Trophoblast cell (in vitro differentiated cells and primary cell): ENCODE results near the gene SHMT1.

ENCODE experiments used
- DNase-seq, 2 donors: peaks; one replicate each; pipeline ENCODE4 v3.0.0-alpha.2; 2016
- H2AFZ ChIP-seq: 2 replicates; pipeline ENCODE4 v1.6.1; 2013; ENCODE audit warnings: low read length, moderate library complexity, mild to moderate bottlenecking; ENCODE audit not compliant: insufficient read depth, poor library complexity
- H2AK5ac ChIP-seq: 2 replicates; pipeline ENCODE4 v1.6.1; 2013; ENCODE audit warnings: mild to moderate bottlenecking, low read length
- H2BK120ac ChIP-seq: 2 replicates; pipeline ENCODE4 v1.6.1; 2013; ENCODE audit warnings: low read length, mild to moderate bottlenecking, moderate library complexity; ENCODE audit not compliant: insufficient read depth, poor library complexity
- H2BK12ac ChIP-seq: 2 replicates; pipeline ENCODE4 v1.6.1; 2013; ENCODE audit warnings: mild to moderate bottlenecking, low read length, moderate library complexity
- H2BK5ac ChIP-seq: 2 replicates; pipeline ENCODE4 v1.6.1; 2013; ENCODE audit warnings: low read length, low read depth, moderate library complexity, mild to moderate bottlenecking; ENCODE audit not compliant: poor library complexity
- H3K14ac ChIP-seq: 2 replicates; pipeline ENCODE4 v1.6.1; 2013; ENCODE audit warnings: mild to moderate bottlenecking, low read length
- H3K18ac ChIP-seq: 2 replicates; pipeline ENCODE4 v1.6.1; 2013; ENCODE audit warnings: mild to moderate bottlenecking, low read length
- H3K23ac ChIP-seq: 2 replicates; pipeline ENCODE4 v1.6.1; 2013; ENCODE audit warnings: low read length
- H3K27ac ChIP-seq: 2 replicates; pipeline ENCODE4 v1.5.1; 2013; ENCODE audit warnings: low read depth, mild to moderate bottlenecking, inconsistent platforms, low read length, moderate library complexity
- H3K27me3 ChIP-seq: 2 replicates; pipeline ENCODE4 v1.6.1; 2013; ENCODE audit warnings: inconsistent platforms, mild to moderate bottlenecking, low read length, moderate library complexity; ENCODE audit not compliant: insufficient read depth
- H3K36me3 ChIP-seq, 2 experiments: 1 replicate in 1 of 2; 2 replicates in 1 of 2; pipeline ENCODE4 v1.6.1; 2013; ENCODE audit warnings: low read length in 2 of 2, mild to moderate bottlenecking in 2 of 2, moderate library complexity in 1 of 2; ENCODE audit not compliant: insufficient read depth in 2 of 2, control insufficient read depth in 1 of 2
- H3K4ac ChIP-seq: 2 replicates; pipeline ENCODE4 v1.6.1; 2013; ENCODE audit warnings: low read depth, mild to moderate bottlenecking, low read length, moderate library complexity
- H3K4me1 ChIP-seq, 2 experiments: 1 replicate in 1 of 2; 2 replicates in 1 of 2; pipeline ENCODE4 v1.6.1; 2013; ENCODE audit warnings: low read length in 2 of 2, mild to moderate bottlenecking in 2 of 2, moderate library complexity in 1 of 2; ENCODE audit not compliant: insufficient read depth in 2 of 2, control insufficient read depth in 1 of 2
- H3K4me2 ChIP-seq: 2 replicates; pipeline ENCODE4 v1.6.1; 2013; ENCODE audit warnings: inconsistent platforms, mild to moderate bottlenecking, low read length, moderate library complexity
- H3K4me3 ChIP-seq: 2 replicates; pipeline ENCODE4 v1.5.1; 2013; ENCODE audit warnings: mild to moderate bottlenecking, low read depth, low read length, inconsistent platforms
- H3K79me1 ChIP-seq: one replicate; pipeline ENCODE4 v1.6.1; 2013; ENCODE audit warnings: low read length
- H3K79me2 ChIP-seq: 2 replicates; pipeline ENCODE4 v1.6.1; 2013; ENCODE audit warnings: low read length, mild to moderate bottlenecking; ENCODE audit not compliant: control insufficient read depth, insufficient read depth, poor library complexity
- H3K9ac ChIP-seq: 2 replicates; pipeline ENCODE4 v1.6.1; 2013; ENCODE audit warnings: mild to moderate bottlenecking, low read length
- H3K9me3 ChIP-seq: 2 replicates; pipeline ENCODE4 v1.6.1; 2013; ENCODE audit warnings: low read depth, mild to moderate bottlenecking, control low read depth, inconsistent platforms, low read length; ENCODE audit not compliant: insufficient read depth
- H4K12ac ChIP-seq: 2 replicates; pipeline ENCODE4 v1.6.1; 2013; ENCODE audit warnings: low read depth, mild to moderate bottlenecking, low read length, moderate library complexity
- H4K8ac ChIP-seq: 2 replicates; pipeline ENCODE4 v1.6.1; 2013; ENCODE audit warnings: low read depth, mild to moderate bottlenecking, low read length, moderate library complexity
- H4K91ac ChIP-seq: one replicate; pipeline ENCODE4 v1.6.1; 2013; ENCODE audit warnings: low read depth, mild to moderate bottlenecking, low read length, moderate library complexity
- WGBS: extraction: QIAGEN DNeasy Blood & Tissue Kit; methylation state at CpG from one replicate; pipeline ENCODE4 v1.1.7; 2013; ENCODE audit warnings: missing lambda C conversion rate; ENCODE audit not compliant: insufficient read length, insufficient coverage; ENCODE audit errors: extremely low coverage; 5-methylcytosine and 5-hydroxymethylcytosine counted together

The SHMT1 gene

GRCh38 chr17:18371455-18371854 is 8.1 kb upstream of the SHMT1 start:
- Histone ChIP-seq H3K27ac (no peak overlapping the region), H3K9ac (no peak overlapping the region), H3K79me2 (no peaks in the 10 kb centered on the region), H3K79me1 (no peaks in the 10 kb centered on the region), H3K36me3 (no peaks in the 10 kb centered on the region), H2BK12ac (no peak overlapping the region), H3K4me3 (no peak overlapping the region), H3K18ac (no peak overlapping the region), H3K14ac (no peak overlapping the region), H3K4me1 (no peaks in the 10 kb centered on the region), H4K8ac (no peak overlapping the region), H2BK5ac (no peak overlapping the region), H3K27me3 (no peaks in the 10 kb centered on the region), H3K4ac (no peak overlapping the region), H3K23ac (no peak overlapping the region), H2BK120ac (no peak overlapping the region), H2AK5ac (no peak overlapping the region), H3K4me2 (no peak overlapping the region), H2AFZ (no peak overlapping the region), H3K9me3 (peaks cover 1% of the 10 kb centered on the region), H4K12ac (no peak overlapping the region), H4K91ac (no peak overlapping the region)
- DNase-seq, result no peak
- WGBS, result no CpG with 5 or more reads among the region's 7 CpGs

- Histone ChIP-seq H3K79me2 (no peaks in the 10 kb centered on the region), H3K79me1 (no peaks in the 10 kb centered on the region), H2BK12ac (no peak overlapping the region), H3K27me3 (no peaks in the 10 kb centered on the region), H2AFZ (no peak overlapping the region), H4K91ac (no peak overlapping the region), H2BK5ac (no peak overlapping the region), H3K9ac (no peak overlapping the region), H2AK5ac (no peak overlapping the region), H2BK120ac (no peak overlapping the region), H4K12ac (no peak overlapping the region), H3K4me1 (no peaks in the 10 kb centered on the region), H3K14ac (no peak overlapping the region), H3K23ac (no peak overlapping the region), H3K4ac (no peak overlapping the region), H3K36me3 (no peaks in the 10 kb centered on the region), H3K9me3 (peaks cover 1% of the 10 kb centered on the region), H4K8ac (no peak overlapping the region), H3K27ac (no peak overlapping the region), H3K18ac (no peak overlapping the region), H3K4me3 (no peak overlapping the region), H3K4me2 (no peak overlapping the region)
- WGBS, result no CpG with 5 or more reads among the region's 5 CpGs
- DNase-seq, result no peak
Observed at GRCh38 chr17:18370761-18371160, 7.4 kb upstream of the SHMT1 start.

- Histone ChIP-seq H3K27ac (no peak overlapping the region), H2BK120ac (no peak overlapping the region), H3K18ac (no peak overlapping the region), H2BK12ac (no peak overlapping the region), H3K23ac (no peak overlapping the region), H2AK5ac (no peak overlapping the region), H3K27me3 (no peaks in the 10 kb centered on the region), H4K12ac (no peak overlapping the region), H2AFZ (no peak overlapping the region), H3K14ac (no peak overlapping the region), H3K4me1 (no peaks in the 10 kb centered on the region), H3K4me3 (no peak overlapping the region), H3K4me2 (no peak overlapping the region), H4K8ac (no peak overlapping the region), H3K9me3 (no peaks in the 10 kb centered on the region), H4K91ac (no peak overlapping the region), H3K9ac (no peak overlapping the region), H3K79me1 (no peaks in the 10 kb centered on the region), H2BK5ac (no peak overlapping the region), H3K36me3 (no peaks in the 10 kb centered on the region), H3K4ac (no peak overlapping the region), H3K79me2 (no peaks in the 10 kb centered on the region)
- DNase-seq, result peak; percentile 99 to 100
- no CpG with 5 or more reads among the region's 8 CpGs for WGBS
Observed at GRCh38 chr17:18368946-18369345, 5.6 kb upstream of the SHMT1 start.

- Histone ChIP-seq H3K4me3 (no peak overlapping the region), H3K79me1 (peaks cover 6% of the 10 kb centered on the region), H3K23ac (no peak overlapping the region), H4K8ac (no peak overlapping the region), H3K4me2 (no peak overlapping the region), H4K91ac (no peak overlapping the region), H4K12ac (no peak overlapping the region), H3K27ac (no peak overlapping the region), H3K9me3 (no peaks in the 10 kb centered on the region), H3K79me2 (peaks cover 12% of the 10 kb centered on the region), H2AK5ac (no peak overlapping the region), H3K4ac (no peak overlapping the region), H2BK12ac (no peak overlapping the region), H2AFZ (no peak overlapping the region), H2BK120ac (no peak overlapping the region), H3K18ac (no peak overlapping the region), H3K27me3 (no peaks in the 10 kb centered on the region), H3K4me1 (peaks cover 2 to 8% of the 10 kb centered on the region in 2 experiments), H2BK5ac (no peak overlapping the region), H3K9ac (no peak overlapping the region), H3K14ac (no peak overlapping the region), H3K36me3 (peaks cover 0 to 6% of the 10 kb centered on the region in 2 experiments)
- WGBS, result no CpG with 5 or more reads among the region's 6 CpGs
- DNase-seq, result no peak
Observed at GRCh38 chr17:18364166-18364565, 816 bp upstream of the SHMT1 start.
